SKM-1 (cell line): ENCODE results near the gene ST6GALNAC6.

Source experiments
- DNase-seq: peaks from one replicate; lab custom pipeline; 2025; ENCODE audit not compliant: unreplicated experiment; lab: John Stamatoyannopoulos, UW

The ST6GALNAC6 gene

GRCh38 chr9:127899128-127899943, at the start of gene ST6GALNAC6:
Gene ST6GALNAC6 (minus strand): TSS chr9:127899603. CDS start chr9:127897981, 1,622 bp downstream.
- DNase-seq, result peak; percentile 59

GRCh38 chr9:127947841-127948710, 48.7 kb upstream of the ST6GALNAC6 start:
- DNase-seq, result no peak

GRCh38 chr9:127946728-127947127, 47.3 kb upstream of the ST6GALNAC6 start:
- no peak for DNase-seq

- DNase-seq, result no peak
These were observed 46.5 kb upstream of the ST6GALNAC6 start for GRCh38 chr9:127945942-127946341.

- no peak for DNase-seq
These were observed 45.9 kb upstream of the ST6GALNAC6 start for GRCh38 chr9:127945338-127945737.

- no peak for DNase-seq
These were observed 45.3 kb upstream of the ST6GALNAC6 start for GRCh38 chr9:127944586-127945218.

GRCh38 chr9:127943731-127944144, 44.3 kb upstream of the ST6GALNAC6 start:
- peak; percentile 64 for DNase-seq

GRCh38 chr9:127943011-127943662, 43.7 kb upstream of the ST6GALNAC6 start:
- DNase-seq, result no peak

GRCh38 chr9:127942216-127943010, 43.0 kb upstream of the ST6GALNAC6 start:
- peak; percentile 19 for DNase-seq

- no peak for DNase-seq
These were observed 42.5 kb upstream of the ST6GALNAC6 start for GRCh38 chr9:127941961-127942215.

- no peak for DNase-seq
These were observed 41.9 kb upstream of the ST6GALNAC6 start for GRCh38 chr9:127941062-127941960.

GRCh38 chr9:127940593-127940992, 41.2 kb upstream of the ST6GALNAC6 start:
- no peak for DNase-seq

- no peak for DNase-seq
These were observed 38.9 kb upstream of the ST6GALNAC6 start for GRCh38 chr9:127938298-127938690.

- peak; percentile 80 for DNase-seq
These were observed 38.2 kb upstream of the ST6GALNAC6 start, which contains the start of gene DPM2 for GRCh38 chr9:127937388-127938297. Gene DPM2 (minus strand): TSS chr9:127937854. CDS start chr9:127937820, 34 bp downstream.

GRCh38 chr9:127937056-127937387, 37.6 kb upstream of the ST6GALNAC6 start:
- DNase-seq, result no peak

GRCh38 chr9:127936347-127936852, 37.0 kb upstream of the ST6GALNAC6 start:
- no peak for DNase-seq

GRCh38 chr9:127935765-127936221, 36.4 kb upstream of the ST6GALNAC6 start:
- DNase-seq, result no peak

- no peak for DNase-seq
These were observed 35.6 kb upstream of the ST6GALNAC6 start for GRCh38 chr9:127934986-127935385.
